ENCODE data around the gene GAA.

The GAA gene

GRCh38 chr17:80116276-80116920, 15.0 kb downstream of the GAA start:
- DNase-seq (ENCODE audit: low spot score): no peak
- in situ Hi-C loops (cut with MboI; ENCODE audit: low sequenced_read_pairs, unreplicated experiment): no loop called here
- TF ChIP-seq, protein P1, sequence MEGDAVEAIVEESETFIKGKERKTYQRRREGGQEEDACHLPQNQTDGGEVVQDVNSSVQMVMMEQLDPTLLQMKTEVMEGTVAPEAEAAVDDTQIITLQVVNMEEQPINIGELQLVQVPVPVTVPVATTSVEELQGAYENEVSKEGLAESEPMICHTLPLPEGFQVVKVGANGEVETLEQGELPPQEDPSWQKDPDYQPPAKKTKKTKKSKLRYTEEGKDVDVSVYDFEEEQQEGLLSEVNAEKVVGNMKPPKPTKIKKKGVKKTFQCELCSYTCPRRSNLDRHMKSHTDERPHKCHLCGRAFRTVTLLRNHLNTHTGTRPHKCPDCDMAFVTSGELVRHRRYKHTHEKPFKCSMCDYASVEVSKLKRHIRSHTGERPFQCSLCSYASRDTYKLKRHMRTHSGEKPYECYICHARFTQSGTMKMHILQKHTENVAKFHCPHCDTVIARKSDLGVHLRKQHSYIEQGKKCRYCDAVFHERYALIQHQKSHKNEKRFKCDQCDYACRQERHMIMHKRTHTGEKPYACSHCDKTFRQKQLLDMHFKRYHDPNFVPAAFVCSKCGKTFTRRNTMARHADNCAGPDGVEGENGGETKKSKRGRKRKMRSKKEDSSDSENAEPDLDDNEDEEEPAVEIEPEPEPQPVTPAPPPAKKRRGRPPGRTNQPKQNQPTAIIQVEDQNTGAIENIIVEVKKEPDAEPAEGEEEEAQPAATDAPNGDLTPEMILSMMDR (IDR thresholded peaks at IDR 0.05; ENCODE audit: borderline replicate concordance, control extremely low read depth, extremely low read depth, insufficient read depth, missing control alignments): no peak

DNA sequence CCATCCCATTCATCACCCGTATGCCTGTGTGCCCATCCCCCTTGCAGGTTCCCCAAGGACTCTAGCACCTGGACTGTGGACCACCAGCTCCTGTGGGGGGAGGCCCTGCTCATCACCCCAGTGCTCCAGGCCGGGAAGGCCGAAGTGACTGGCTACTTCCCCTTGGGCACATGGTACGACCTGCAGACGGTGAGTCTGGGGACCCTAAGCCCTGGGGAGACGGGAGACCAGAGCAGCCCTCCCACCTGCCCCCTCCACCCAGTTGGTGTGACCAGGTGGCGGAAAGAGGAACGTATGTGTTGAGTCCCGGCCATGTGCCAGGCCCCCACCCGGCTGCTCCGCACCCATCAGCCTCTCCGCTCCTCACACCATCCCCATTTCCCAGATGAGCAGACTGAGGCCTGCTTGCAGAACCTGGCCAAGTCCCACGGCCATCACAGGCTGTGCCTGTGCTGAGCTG, 15.6 kb downstream of the GAA start:
- in situ Hi-C loops (cut with MboI; ENCODE audit: low sequenced_read_pairs, unreplicated experiment): no loop called here
- DNase-seq (ENCODE audit: low spot score): no peak
- TF ChIP-seq, protein P1 (IDR thresholded peaks at IDR 0.05; ENCODE audit: borderline replicate concordance, control extremely low read depth, extremely low read depth, insufficient read depth, missing control alignments): no peak

- TF ChIP-seq, protein P1 (IDR thresholded peaks at IDR 0.05; ENCODE audit: borderline replicate concordance, control extremely low read depth, extremely low read depth, insufficient read depth, missing control alignments): no peak
- DNase-seq (ENCODE audit: low spot score): peak; percentile 27
- in situ Hi-C loops (cut with MboI; ENCODE audit: low sequenced_read_pairs, unreplicated experiment): no loop called here
These were observed 16.4 kb downstream of the GAA start for GRCh38 chr17:80117491-80118401.

- TF ChIP-seq, protein P1 (IDR thresholded peaks at IDR 0.05; ENCODE audit: borderline replicate concordance, control extremely low read depth, extremely low read depth, insufficient read depth, missing control alignments): no peak
- in situ Hi-C loops (cut with MboI; ENCODE audit: low sequenced_read_pairs, unreplicated experiment): no loop called here
- DNase-seq (ENCODE audit: low spot score): peak; percentile 32
These were observed 17.4 kb downstream of the GAA start for GRCh38 chr17:80118601-80119270.

- in situ Hi-C loops (cut with MboI; ENCODE audit: low sequenced_read_pairs, unreplicated experiment): no loop called here
- DNase-seq (ENCODE audit: low spot score): no peak
- TF ChIP-seq, protein P1 (IDR thresholded peaks at IDR 0.05; ENCODE audit: borderline replicate concordance, control extremely low read depth, extremely low read depth, insufficient read depth, missing control alignments): no peak
These were observed 17.9 kb downstream of the GAA start for GRCh38 chr17:80119271-80119791.

GRCh38 chr17:80119839-80120238, 18.5 kb downstream of the GAA start:
- TF ChIP-seq, protein P1 (IDR thresholded peaks at IDR 0.05; ENCODE audit: borderline replicate concordance, control extremely low read depth, extremely low read depth, insufficient read depth, missing control alignments): no peak
- DNase-seq (ENCODE audit: low spot score): no peak
- in situ Hi-C loops (cut with MboI; ENCODE audit: low sequenced_read_pairs, unreplicated experiment): no loop called here
